ENCODE data around the gene METTL13.

METTL13 gene

DNA sequence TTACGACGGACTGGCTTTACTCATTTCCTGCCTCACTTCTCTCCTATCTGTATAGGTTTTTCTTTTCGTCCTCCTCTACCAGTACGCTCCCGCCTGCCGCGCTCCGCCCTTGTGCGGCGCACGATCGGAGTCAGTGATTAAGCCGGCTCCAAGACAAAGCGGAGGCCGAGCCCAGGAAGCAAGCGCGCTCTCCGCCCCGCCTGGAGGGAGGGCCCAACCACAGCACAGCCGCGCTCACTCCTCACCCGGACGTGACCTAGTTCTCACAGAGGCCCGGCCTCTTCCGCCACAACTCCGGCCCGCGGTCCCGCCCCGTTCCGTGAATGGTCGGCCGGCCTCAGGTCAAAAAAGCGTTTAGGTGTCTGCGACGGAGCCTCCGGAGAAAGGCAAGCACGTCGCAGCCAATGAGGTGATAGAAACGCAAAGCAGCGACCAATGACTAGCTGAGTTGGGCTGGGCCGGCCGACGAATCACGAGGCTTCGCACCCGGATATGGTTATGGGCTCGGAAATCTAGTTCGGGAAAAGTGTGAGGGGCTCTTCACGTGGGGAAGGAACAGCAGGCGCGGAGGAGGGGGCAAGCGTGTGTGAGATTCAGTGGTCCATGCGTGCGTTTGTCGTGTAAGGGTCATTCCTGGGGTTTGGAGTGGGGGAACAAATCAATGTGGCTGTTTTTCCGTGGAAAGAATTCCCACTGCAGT, at the start of gene METTL13 (continued):
- TF ChIP-seq, protein P1, sequence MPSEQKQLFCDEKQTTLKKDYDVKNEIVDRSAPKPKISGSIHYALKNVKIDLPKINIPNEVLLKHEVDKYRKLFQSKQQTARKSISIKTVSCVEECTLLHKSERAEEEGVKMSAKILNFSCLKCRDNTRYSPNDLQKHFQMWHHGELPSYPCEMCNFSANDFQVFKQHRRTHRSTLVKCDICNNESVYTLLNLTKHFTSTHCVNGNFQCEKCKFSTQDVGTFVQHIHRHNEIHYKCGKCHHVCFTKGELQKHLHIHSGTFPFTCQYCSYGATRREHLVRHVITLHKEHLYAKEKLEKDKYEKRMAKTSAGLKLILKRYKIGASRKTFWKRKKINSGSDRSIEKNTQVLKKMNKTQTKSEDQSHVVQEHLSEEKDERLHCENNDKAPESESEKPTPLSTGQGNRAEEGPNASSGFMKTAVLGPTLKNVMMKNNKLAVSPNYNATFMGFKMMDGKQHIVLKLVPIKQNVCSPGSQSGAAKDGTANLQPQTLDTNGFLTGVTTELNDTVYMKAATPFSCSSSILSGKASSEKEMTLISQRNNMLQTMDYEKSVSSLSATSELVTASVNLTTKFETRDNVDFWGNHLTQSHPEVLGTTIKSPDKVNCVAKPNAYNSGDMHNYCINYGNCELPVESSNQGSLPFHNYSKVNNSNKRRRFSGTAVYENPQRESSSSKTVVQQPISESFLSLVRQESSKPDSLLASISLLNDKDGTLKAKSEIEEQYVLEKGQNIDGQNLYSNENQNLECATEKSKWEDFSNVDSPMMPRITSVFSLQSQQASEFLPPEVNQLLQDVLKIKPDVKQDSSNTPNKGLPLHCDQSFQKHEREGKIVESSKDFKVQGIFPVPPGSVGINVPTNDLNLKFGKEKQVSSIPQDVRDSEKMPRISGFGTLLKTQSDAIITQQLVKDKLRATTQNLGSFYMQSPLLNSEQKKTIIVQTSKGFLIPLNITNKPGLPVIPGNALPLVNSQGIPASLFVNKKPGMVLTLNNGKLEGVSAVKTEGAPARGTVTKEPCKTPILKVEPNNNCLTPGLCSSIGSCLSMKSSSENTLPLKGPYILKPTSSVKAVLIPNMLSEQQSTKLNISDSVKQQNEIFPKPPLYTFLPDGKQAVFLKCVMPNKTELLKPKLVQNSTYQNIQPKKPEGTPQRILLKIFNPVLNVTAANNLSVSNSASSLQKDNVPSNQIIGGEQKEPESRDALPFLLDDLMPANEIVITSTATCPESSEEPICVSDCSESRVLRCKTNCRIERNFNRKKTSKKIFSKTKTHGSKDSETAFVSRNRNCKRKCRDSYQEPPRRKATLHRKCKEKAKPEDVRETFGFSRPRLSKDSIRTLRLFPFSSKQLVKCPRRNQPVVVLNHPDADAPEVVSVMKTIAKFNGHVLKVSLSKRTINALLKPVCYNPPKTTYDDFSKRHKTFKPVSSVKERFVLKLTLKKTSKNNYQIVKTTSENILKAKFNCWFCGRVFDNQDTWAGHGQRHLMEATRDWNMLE (tag by site-specific recombination; conservative IDR thresholded peaks at IDR 0.05; ENCODE audit: low read depth), result peak; percentile 92
- TF ChIP-seq ZNF843 (tag by site-specific recombination; IDR thresholded peaks at IDR 0.05) (no peak), ZXDB (tag by site-specific recombination; IDR thresholded peaks at IDR 0.05) (peak; percentile 59; the same call in 1 of the 2 replicates), ZNF16 (tag by site-specific recombination; IDR thresholded peaks at IDR 0.05; ENCODE audit: low read depth) (no peak), ZNF335 (tag by site-specific recombination; conservative IDR thresholded peaks at IDR 0.05) (peak; percentile 77), GLIS2 (tag by site-specific recombination; IDR thresholded peaks at IDR 0.05) (no peak), ZNF416 (tag by site-specific recombination; IDR thresholded peaks at IDR 0.05) (no peak), BCL11A (tag by site-specific recombination; IDR thresholded peaks at IDR 0.05; ENCODE audit: low read depth) (0 out of 2 replicates have a peak, but pooled peaks have one; percentile 27), ZNF239 (tag by site-specific recombination; IDR thresholded peaks at IDR 0.05) (no peak), ZNF624 (tag by site-specific recombination; IDR thresholded peaks at IDR 0.05) (no peak), ZNF433 (tag by site-specific recombination; IDR thresholded peaks at IDR 0.05; ENCODE audit: low read depth) (no peak), SP3 (tag by site-specific recombination; IDR thresholded peaks at IDR 0.05) (peak; percentile 90), ZNF76 (tag by site-specific recombination; IDR thresholded peaks at IDR 0.05; ENCODE audit: borderline replicate concordance, low read depth) (peak; percentile 41; the same call in 1 of the 2 replicates), ZNF747 (tag by site-specific recombination; IDR thresholded peaks at IDR 0.05) (no peak), ZNF121 (tag by site-specific recombination; IDR thresholded peaks at IDR 0.05) (no peak), GFI1B (tag by site-specific recombination; IDR thresholded peaks at IDR 0.05) (no peak), ZNF558 (tag by site-specific recombination; IDR thresholded peaks at IDR 0.05) (no peak), KLF7 (tag by site-specific recombination; IDR thresholded peaks at IDR 0.05; ENCODE audit: borderline replicate concordance) (no peak; the same call in 1 of the 2 replicates), ZNF501 (tag by site-specific recombination; IDR thresholded peaks at IDR 0.05) (peak; percentile 45; the same call in 1 of the 2 replicates), GLI2 (tag by site-specific recombination; IDR thresholded peaks at IDR 0.05; ENCODE audit: borderline replicate concordance, low read depth) (no peak), ZNF658 (tag by site-specific recombination; IDR thresholded peaks at IDR 0.05) (no peak), ZNF132 (tag by site-specific recombination; IDR thresholded peaks at IDR 0.05; ENCODE audit: borderline replicate concordance) (no peak), ZNF350 (tag by site-specific recombination; IDR thresholded peaks at IDR 0.05) (peak; percentile 90)
- TF ChIP-seq, protein P2, sequence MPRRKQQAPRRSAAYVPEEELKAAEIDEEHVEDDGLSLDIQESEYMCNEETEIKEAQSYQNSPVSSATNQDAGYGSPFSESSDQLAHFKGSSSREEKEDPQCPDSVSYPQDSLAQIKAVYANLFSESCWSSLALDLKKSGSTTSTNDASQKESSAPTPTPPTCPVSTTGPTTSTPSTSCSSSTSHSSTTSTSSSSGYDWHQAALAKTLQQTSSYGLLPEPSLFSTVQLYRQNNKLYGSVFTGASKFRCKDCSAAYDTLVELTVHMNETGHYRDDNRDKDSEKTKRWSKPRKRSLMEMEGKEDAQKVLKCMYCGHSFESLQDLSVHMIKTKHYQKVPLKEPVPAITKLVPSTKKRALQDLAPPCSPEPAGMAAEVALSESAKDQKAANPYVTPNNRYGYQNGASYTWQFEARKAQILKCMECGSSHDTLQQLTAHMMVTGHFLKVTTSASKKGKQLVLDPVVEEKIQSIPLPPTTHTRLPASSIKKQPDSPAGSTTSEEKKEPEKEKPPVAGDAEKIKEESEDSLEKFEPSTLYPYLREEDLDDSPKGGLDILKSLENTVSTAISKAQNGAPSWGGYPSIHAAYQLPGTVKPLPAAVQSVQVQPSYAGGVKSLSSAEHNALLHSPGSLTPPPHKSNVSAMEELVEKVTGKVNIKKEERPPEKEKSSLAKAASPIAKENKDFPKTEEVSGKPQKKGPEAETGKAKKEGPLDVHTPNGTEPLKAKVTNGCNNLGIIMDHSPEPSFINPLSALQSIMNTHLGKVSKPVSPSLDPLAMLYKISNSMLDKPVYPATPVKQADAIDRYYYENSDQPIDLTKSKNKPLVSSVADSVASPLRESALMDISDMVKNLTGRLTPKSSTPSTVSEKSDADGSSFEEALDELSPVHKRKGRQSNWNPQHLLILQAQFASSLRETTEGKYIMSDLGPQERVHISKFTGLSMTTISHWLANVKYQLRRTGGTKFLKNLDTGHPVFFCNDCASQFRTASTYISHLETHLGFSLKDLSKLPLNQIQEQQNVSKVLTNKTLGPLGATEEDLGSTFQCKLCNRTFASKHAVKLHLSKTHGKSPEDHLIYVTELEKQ (tag by site-specific recombination; IDR thresholded peaks at IDR 0.05; ENCODE audit: borderline replicate concordance), result no peak
- TF ChIP-seq, protein P3, sequence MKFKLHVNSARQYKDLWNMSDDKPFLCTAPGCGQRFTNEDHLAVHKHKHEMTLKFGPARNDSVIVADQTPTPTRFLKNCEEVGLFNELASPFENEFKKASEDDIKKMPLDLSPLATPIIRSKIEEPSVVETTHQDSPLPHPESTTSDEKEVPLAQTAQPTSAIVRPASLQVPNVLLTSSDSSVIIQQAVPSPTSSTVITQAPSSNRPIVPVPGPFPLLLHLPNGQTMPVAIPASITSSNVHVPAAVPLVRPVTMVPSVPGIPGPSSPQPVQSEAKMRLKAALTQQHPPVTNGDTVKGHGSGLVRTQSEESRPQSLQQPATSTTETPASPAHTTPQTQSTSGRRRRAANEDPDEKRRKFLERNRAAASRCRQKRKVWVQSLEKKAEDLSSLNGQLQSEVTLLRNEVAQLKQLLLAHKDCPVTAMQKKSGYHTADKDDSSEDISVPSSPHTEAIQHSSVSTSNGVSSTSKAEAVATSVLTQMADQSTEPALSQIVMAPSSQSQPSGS (tag by site-specific recombination; IDR thresholded peaks at IDR 0.05; ENCODE audit: low read depth), result no peak
- TF ChIP-seq, protein P4, sequence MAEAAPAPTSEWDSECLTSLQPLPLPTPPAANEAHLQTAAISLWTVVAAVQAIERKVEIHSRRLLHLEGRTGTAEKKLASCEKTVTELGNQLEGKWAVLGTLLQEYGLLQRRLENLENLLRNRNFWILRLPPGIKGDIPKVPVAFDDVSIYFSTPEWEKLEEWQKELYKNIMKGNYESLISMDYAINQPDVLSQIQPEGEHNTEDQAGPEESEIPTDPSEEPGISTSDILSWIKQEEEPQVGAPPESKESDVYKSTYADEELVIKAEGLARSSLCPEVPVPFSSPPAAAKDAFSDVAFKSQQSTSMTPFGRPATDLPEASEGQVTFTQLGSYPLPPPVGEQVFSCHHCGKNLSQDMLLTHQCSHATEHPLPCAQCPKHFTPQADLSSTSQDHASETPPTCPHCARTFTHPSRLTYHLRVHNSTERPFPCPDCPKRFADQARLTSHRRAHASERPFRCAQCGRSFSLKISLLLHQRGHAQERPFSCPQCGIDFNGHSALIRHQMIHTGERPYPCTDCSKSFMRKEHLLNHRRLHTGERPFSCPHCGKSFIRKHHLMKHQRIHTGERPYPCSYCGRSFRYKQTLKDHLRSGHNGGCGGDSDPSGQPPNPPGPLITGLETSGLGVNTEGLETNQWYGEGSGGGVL (tag by site-specific recombination; IDR thresholded peaks at IDR 0.05), result no peak; the same call in 1 of the 2 replicates
- TF ChIP-seq, protein P5, sequence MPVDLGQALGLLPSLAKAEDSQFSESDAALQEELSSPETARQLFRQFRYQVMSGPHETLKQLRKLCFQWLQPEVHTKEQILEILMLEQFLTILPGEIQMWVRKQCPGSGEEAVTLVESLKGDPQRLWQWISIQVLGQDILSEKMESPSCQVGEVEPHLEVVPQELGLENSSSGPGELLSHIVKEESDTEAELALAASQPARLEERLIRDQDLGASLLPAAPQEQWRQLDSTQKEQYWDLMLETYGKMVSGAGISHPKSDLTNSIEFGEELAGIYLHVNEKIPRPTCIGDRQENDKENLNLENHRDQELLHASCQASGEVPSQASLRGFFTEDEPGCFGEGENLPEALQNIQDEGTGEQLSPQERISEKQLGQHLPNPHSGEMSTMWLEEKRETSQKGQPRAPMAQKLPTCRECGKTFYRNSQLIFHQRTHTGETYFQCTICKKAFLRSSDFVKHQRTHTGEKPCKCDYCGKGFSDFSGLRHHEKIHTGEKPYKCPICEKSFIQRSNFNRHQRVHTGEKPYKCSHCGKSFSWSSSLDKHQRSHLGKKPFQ (tag by site-specific recombination; IDR thresholded peaks at IDR 0.05), result peak; percentile 48; the same call in 1 of the 2 replicates

Data from HEK293 (cell line).